Endodermal cell (in vitro differentiated cells): ENCODE measurements around the gene DDX52. TPM values are rescaled to one million over a fixed set of nuclear protein-coding genes. Genes with fewer than 3 reads are reported as not detected.
"Not testable (repeated sequence)": the region's sequence is repeated elsewhere in the genome, so short reads cannot be mapped to it uniquely, and the experiment has no call there.

Experiments used
- DNase-seq: peaks from one replicate; pipeline ENCODE4 v3.0.0-alpha.2; 2017
- H3K27ac ChIP-seq: 2 replicates; pipeline ENCODE4 v1.5.1; 2013; ENCODE audit warnings: mild to moderate bottlenecking, low read depth, low read length, moderate library complexity
- H3K27me3 ChIP-seq: 2 replicates; pipeline ENCODE4 v1.6.1; 2013; ENCODE audit warnings: mild to moderate bottlenecking, low read length, moderate library complexity; ENCODE audit not compliant: insufficient read depth, control insufficient read depth, poor library complexity, severe bottlenecking
- H3K36me3 ChIP-seq: 2 replicates; pipeline ENCODE4 v1.7.0; 2013; ENCODE audit warnings: mild to moderate bottlenecking, low read length, moderate library complexity; ENCODE audit not compliant: control insufficient read depth, insufficient read depth
- H3K4me1 ChIP-seq: one replicate; pipeline ENCODE4 v1.7.0; 2013; ENCODE audit warnings: low read length; ENCODE audit not compliant: control insufficient read depth, insufficient read depth
- H3K4me3 ChIP-seq: 2 replicates; pipeline ENCODE4 v1.5.1; 2013; ENCODE audit warnings: mild to moderate bottlenecking, low read length, moderate library complexity
- H3K9ac ChIP-seq: 2 replicates; pipeline ENCODE4 v1.6.1; 2013; ENCODE audit warnings: mild to moderate bottlenecking, low read length, moderate library complexity; ENCODE audit not compliant: poor library complexity, severe bottlenecking; ENCODE audit errors: extremely low read depth
- H3K9me3 ChIP-seq: 2 replicates; pipeline ENCODE4 v1.6.1; 2013; ENCODE audit warnings: mild to moderate bottlenecking, low read length, moderate library complexity; ENCODE audit not compliant: control insufficient read depth
- H3K27ac Mint-ChIP-seq: 2 replicates; pipeline ENCODE4 v1.8.0; 2020; ENCODE audit warnings: mixed read lengths
- H3K27me3 Mint-ChIP-seq: 2 replicates; pipeline ENCODE4 v1.8.0; 2021; ENCODE audit warnings: mild to moderate bottlenecking, mixed read lengths; ENCODE audit not compliant: insufficient read depth
- H3K36me3 Mint-ChIP-seq: 2 replicates; pipeline ENCODE4 v1.8.0; 2020; ENCODE audit warnings: low read depth, mixed read lengths
- H3K4me1 Mint-ChIP-seq: 2 replicates; pipeline ENCODE4 v1.8.0; 2020; ENCODE audit warnings: mixed read lengths
- H3K4me3 Mint-ChIP-seq: 2 replicates; pipeline ENCODE4 v1.8.0; 2020; ENCODE audit warnings: mild to moderate bottlenecking, moderate library complexity, mixed read lengths
- H3K9me3 Mint-ChIP-seq: 2 replicates; pipeline ENCODE4 v1.8.0; 2020; ENCODE audit warnings: mild to moderate bottlenecking, mixed read lengths
- WGBS, 2 experiments: methylation state at CpG; one replicate each; pipeline versions ENCODE4 v1.1.5 to v1.1.7; 2013; ENCODE audit warnings: missing lambda C conversion rate in 2 of 2, mixed read lengths in 1 of 2; ENCODE audit not compliant: insufficient coverage in 1 of 2, insufficient read length in 1 of 2; 5-methylcytosine and 5-hydroxymethylcytosine counted together
- total RNA-seq, 2 donors: library from RNA; stranded (reverse); fragmentation: NEBNext Ultra II Directional in 1 of 2; extraction: Animal tissue kit (Norgen Biotek cat#: 25700) in 1 of 2; gene quantifications; 2 replicates in 1 of 2; 3 replicates in 1 of 2; pipeline ENCODE4 v1.2.1, GENCODE V29; 2021
- TF ChIP-seq, protein P1 (sequence below): fragments of 200-600 bp; sonication (generic); conservative IDR thresholded peaks from 2 replicates; pipeline ENCODE4 v1.5.0; 2021; ENCODE audit warnings: antibody characterized with exemption, mild to moderate bottlenecking

Gene DDX52
- total RNA-seq, 2 donors from 2014 or later: 51.5 to 63.3 TPM

DNA sequence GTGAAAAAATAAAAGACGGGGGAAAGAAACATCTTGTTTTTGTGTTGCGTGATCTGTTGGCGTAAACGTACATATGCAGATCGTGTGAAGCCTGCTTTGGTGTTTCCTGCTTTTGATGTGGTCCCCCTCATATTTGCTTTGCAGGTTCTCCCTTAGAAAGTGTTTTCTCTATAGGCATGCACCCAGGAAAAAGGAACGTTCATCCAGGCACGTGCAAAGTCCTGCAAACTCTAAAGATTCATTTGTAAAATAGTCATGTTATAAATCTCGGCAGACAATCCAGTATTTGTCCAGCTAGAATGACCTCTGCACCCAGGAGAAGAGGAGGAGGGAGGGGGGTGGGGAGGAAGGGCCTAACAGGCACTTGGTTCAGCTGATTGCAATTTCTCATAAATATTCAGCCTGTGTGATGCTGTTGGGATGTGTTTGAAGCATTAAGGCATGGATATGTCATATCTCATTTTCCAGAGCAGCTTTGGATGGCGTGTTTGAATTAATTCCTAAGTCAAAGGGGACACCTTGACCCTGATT, 40.3 kb upstream of the DDX52 start:
- peaks cover 27% of the 10 kb centered on the region for H3K36me3 ChIP-seq
- H3K4me1 Mint-ChIP-seq: peaks cover 41% of the 10 kb centered on the region
- H3K9me3 ChIP-seq: peaks cover 6% of the 10 kb centered on the region
- no peak overlapping the region for H3K4me3 Mint-ChIP-seq
- peaks cover 2% of the 10 kb centered on the region for H3K27me3 Mint-ChIP-seq
- TF ChIP-seq, protein P1, sequence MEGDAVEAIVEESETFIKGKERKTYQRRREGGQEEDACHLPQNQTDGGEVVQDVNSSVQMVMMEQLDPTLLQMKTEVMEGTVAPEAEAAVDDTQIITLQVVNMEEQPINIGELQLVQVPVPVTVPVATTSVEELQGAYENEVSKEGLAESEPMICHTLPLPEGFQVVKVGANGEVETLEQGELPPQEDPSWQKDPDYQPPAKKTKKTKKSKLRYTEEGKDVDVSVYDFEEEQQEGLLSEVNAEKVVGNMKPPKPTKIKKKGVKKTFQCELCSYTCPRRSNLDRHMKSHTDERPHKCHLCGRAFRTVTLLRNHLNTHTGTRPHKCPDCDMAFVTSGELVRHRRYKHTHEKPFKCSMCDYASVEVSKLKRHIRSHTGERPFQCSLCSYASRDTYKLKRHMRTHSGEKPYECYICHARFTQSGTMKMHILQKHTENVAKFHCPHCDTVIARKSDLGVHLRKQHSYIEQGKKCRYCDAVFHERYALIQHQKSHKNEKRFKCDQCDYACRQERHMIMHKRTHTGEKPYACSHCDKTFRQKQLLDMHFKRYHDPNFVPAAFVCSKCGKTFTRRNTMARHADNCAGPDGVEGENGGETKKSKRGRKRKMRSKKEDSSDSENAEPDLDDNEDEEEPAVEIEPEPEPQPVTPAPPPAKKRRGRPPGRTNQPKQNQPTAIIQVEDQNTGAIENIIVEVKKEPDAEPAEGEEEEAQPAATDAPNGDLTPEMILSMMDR: no peak
- peaks cover 17% of the 10 kb centered on the region for H3K9me3 Mint-ChIP-seq
- 95 to 99% methylated on average over 6 to 9 of the region's 9 CpGs for WGBS, 2 experiments
- no peak overlapping the region for H3K27ac Mint-ChIP-seq
- H3K27me3 ChIP-seq: no peaks in the 10 kb centered on the region
- no peak overlapping the region for H3K9ac ChIP-seq
- H3K36me3 Mint-ChIP-seq: peaks cover 18% of the 10 kb centered on the region
- H3K4me3 ChIP-seq: peak overlapping the region; percentile 54
- H3K4me1 ChIP-seq: peaks cover 10% of the 10 kb centered on the region
- no peak overlapping the region for H3K27ac ChIP-seq
- DNase-seq: no peak

DNA sequence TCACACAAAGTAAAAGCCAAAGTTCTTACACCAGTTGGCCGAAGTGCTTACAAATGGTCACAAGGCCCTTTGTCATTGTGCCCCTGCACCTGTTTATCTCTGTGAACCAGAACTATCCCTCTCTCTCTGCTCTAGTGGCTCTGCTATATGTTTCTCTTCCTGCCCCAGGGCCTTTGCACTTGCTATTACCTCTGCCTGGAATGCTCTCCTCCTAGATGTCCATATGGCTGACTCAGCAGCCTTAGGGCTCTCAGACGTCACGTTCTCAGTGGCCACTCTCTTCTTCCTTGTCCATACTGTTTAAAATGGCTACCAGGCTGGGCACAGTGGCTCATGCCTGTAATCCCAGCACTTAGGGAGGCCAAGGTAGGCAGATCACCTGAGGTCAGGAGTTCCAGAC, 38.8 kb upstream of the DDX52 start:
- H3K9me3 Mint-ChIP-seq: peaks cover 22% of the 10 kb centered on the region
- TF ChIP-seq, protein P1: no peak
- H3K27me3 ChIP-seq: no peaks in the 10 kb centered on the region

DNA sequence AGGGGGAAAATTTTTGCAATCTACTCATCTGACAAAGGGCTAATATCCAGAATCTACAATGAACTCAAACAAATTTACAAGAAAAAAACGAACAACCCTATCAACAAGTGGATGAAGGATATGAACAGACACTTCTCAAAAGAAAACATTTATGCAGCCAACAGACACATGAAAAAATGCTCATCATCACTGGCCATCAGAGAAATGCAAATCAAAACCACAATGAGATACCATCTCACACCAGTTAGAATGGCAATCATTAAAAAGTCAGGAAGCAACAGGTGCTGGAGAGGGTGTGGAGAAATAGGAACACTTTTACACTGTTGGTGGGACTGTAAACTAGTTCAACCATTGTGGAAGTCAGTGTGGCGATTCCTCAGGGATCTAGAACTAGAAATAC, 36.7 kb upstream of the DDX52 start:
- not testable (repeated sequence) for H3K27ac ChIP-seq, H3K27ac Mint-ChIP-seq, H3K4me3 ChIP-seq, H3K9ac ChIP-seq, H3K36me3 Mint-ChIP-seq, DNase-seq, H3K27me3 Mint-ChIP-seq, H3K27me3 ChIP-seq, H3K4me3 Mint-ChIP-seq, H3K36me3 ChIP-seq
- no CpG with 5 or more reads among the region's 2 CpGs for WGBS, 2 experiments
- Mint-ChIP-seq H3K4me1 (peaks cover 41% of the 10 kb centered on the region), H3K9me3 (peaks cover 22% of the 10 kb centered on the region)
- H3K4me1 ChIP-seq: peaks cover 16% of the 10 kb centered on the region
- H3K9me3 ChIP-seq: peaks cover 13% of the 10 kb centered on the region

More for the DNA sequence above, 38.8 kb upstream of the DDX52 start:
- 74 to 93% methylated on average over 2 to 3 of the region's 3 CpGs for WGBS, 2 experiments
- Histone ChIP-seq H3K27ac (no peak overlapping the region), H3K9me3 (peaks cover 13% of the 10 kb centered on the region), H3K4me3 (no peak overlapping the region), H3K4me1 (peaks cover 10% of the 10 kb centered on the region), H3K9ac (no peak overlapping the region), H3K36me3 (peaks cover 14% of the 10 kb centered on the region)
- Mint-ChIP-seq H3K36me3 (peaks cover 18% of the 10 kb centered on the region), H3K4me1 (peaks cover 43% of the 10 kb centered on the region), H3K4me3 (no peak overlapping the region), H3K27me3 (peaks cover 4% of the 10 kb centered on the region), H3K27ac (no peak overlapping the region)
- DNase-seq: no peak

DNA sequence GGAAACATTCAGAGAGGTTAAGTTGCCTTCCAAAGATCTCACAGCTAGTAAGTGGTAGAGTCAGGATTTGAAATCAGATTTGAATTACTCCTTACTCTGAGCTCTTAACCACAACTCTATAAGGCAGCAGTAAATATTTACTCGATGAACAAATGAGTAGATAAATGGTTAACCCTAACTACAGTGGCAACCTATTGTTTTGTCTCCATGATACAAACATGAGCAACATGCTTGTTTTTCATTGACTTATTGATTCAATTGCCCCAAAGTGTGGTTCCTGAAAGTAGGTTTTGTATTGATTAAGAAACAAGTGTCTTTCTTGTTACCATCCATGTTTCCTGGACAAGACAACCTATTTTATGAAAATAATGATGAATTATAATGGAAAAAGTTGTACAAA, 34.8 kb upstream of the DDX52 start:
- TF ChIP-seq, protein P1: no peak
- 100% methylated on average over 1 of the region's 1 CpG for WGBS, 2 experiments
- H3K27ac Mint-ChIP-seq: no peak overlapping the region

More for the DNA sequence above, 34.8 kb upstream of the DDX52 start:
- no peak overlapping the region for H3K4me3 ChIP-seq
- H3K36me3 ChIP-seq: no peaks in the 10 kb centered on the region
- H3K27ac ChIP-seq: no peak overlapping the region
- H3K4me1 Mint-ChIP-seq: peaks cover 32% of the 10 kb centered on the region
- H3K36me3 Mint-ChIP-seq: peaks cover 5% of the 10 kb centered on the region
- peaks cover 13% of the 10 kb centered on the region for H3K9me3 ChIP-seq
- H3K9ac ChIP-seq: no peak overlapping the region
- peaks cover 4% of the 10 kb centered on the region for H3K27me3 Mint-ChIP-seq
- no peaks in the 10 kb centered on the region for H3K27me3 ChIP-seq
- H3K9me3 Mint-ChIP-seq: peaks cover 22% of the 10 kb centered on the region
- no peak overlapping the region for H3K4me3 Mint-ChIP-seq
- DNase-seq: no peak
- peaks cover 16% of the 10 kb centered on the region for H3K4me1 ChIP-seq
